SJCRH30 (cell line): Measurements from ENCODE around the gene OR1Q1. TPM values are rescaled to one million over a fixed set of nuclear protein-coding genes. Genes with fewer than 3 reads are reported as not detected.
"Not testable (repeated sequence)": the region's sequence is repeated elsewhere in the genome, so short reads cannot be mapped to it uniquely, and the experiment has no call there.

Source experiments
- DNase-seq, 2 experiments: peaks; one replicate each; pipeline ENCODE4 v3.0.0-alpha.2; 2015 to 2020
- H3K27ac ChIP-seq: fragments of 250-450 bp; sonication (Bioruptor Pico); 2 replicates; pipeline ENCODE4 v1.5.1; 2020; ENCODE audit warnings: mild to moderate bottlenecking, moderate library complexity
- H3K27me3 ChIP-seq: fragments of 250-450 bp; sonication (Bioruptor Pico); 2 replicates; pipeline ENCODE4 v1.5.1; 2020; ENCODE audit warnings: mild to moderate bottlenecking, moderate library complexity
- H3K36me3 ChIP-seq: fragments of 250-450 bp; sonication (Bioruptor Pico); 2 replicates; pipeline ENCODE4 v1.5.1; 2020; ENCODE audit warnings: mild to moderate bottlenecking, moderate library complexity
- H3K4me1 ChIP-seq: fragments of 250-450 bp; sonication (Bioruptor Pico); 2 replicates; pipeline ENCODE4 v1.5.1; 2020; ENCODE audit warnings: mild to moderate bottlenecking, moderate library complexity
- H3K4me3 ChIP-seq: fragments of 250-450 bp; sonication (Bioruptor Pico); 2 replicates; pipeline ENCODE4 v1.5.1; 2020; ENCODE audit warnings: mild to moderate bottlenecking, moderate library complexity
- H3K9me3 ChIP-seq: fragments of 250-450 bp; sonication (Bioruptor Pico); replicated peaks from 2 replicates; pipeline ENCODE4 v1.5.1; 2020; ENCODE audit warnings: mild to moderate bottlenecking, moderate library complexity
- total RNA-seq: library from RNA; depleted of rRNA; stranded (reverse); fragments of >200 nt; shearing (Covaris generic); gene quantifications from 2 replicates; pipeline ENCODE4 v1.2.3, GENCODE V29; 2014; rRNA removed

Gene OR1Q1, protein sequence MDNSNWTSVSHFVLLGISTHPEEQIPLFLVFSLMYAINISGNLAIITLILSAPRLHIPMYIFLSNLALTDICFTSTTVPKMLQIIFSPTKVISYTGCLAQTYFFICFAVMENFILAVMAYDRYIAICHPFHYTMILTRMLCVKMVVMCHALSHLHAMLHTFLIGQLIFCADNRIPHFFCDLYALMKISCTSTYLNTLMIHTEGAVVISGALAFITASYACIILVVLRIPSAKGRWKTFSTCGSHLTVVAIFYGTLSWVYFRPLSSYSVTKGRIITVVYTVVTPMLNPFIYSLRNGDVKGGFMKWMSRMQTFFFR
- total RNA-seq: not detected in 2 replicates

DNA sequence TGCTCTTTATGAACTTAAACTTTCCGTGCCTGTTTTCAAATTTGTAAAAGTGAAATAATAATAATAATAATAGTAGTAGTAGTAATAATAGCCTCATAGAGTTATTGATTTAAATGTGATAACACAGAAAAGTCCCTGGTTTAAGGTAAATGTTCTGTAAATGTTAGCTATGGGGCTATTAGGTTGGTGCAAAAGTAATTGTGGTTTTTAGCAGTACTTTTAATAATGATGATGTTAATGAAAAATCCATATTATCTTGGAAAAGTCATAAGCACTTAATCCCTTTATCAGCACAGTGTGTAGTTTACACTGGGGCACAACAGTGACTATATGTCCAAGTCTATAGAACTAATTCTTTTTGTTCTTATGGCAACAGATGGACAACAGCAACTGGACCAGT lies at the start of gene OR1Q1:
TSS of gene OR1Q1 (plus strand) at position 377 of the 400 bp plus-strand sequence. CDS start at position 377, 0 bp downstream.
- no peak within 1 kb of the TSS for H3K4me3 ChIP-seq
- H3K27me3 ChIP-seq: no peaks in the 10 kb centered on the region; the same call in 1 of the 2 replicates
- H3K27ac ChIP-seq: no peak within 1 kb of the TSS
- DNase-seq: no peak
- H3K9me3 ChIP-seq: no peaks in the 10 kb centered on the region
- no peaks in the 10 kb centered on the region for H3K4me1 ChIP-seq
- no peaks in the 10 kb centered on the region for H3K36me3 ChIP-seq

DNA sequence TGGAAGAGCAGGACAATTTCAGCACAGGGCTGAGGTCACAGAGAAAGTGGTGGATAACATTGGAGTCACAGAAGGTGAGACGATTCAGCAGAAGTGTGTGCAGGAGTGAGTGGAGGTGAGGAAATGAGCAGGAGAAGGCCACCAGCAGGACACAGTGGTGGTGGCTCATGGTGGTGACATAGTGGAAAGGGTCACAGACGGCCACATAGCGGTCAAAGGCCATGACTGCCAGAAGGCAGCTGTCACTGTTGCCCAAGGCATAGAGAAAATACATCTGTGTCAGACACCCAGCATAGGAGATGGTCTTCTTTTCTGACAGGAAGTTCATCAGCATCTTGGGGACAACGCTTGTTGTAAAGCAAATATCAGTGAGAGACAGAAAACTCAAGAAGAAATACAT lies 46.6 kb upstream of the OR1Q1 start:
- 0 out of 2 replicates have a peak, but pooled peaks cover 5% of the 10 kb centered on the region for H3K9me3 ChIP-seq
- no peaks in the 10 kb centered on the region for H3K27me3 ChIP-seq
- H3K27ac ChIP-seq: no peak overlapping the region
- H3K36me3 ChIP-seq: no peaks in the 10 kb centered on the region
- no peak for DNase-seq
- no peak overlapping the region for H3K4me3 ChIP-seq
- no peaks in the 10 kb centered on the region for H3K4me1 ChIP-seq

DNA sequence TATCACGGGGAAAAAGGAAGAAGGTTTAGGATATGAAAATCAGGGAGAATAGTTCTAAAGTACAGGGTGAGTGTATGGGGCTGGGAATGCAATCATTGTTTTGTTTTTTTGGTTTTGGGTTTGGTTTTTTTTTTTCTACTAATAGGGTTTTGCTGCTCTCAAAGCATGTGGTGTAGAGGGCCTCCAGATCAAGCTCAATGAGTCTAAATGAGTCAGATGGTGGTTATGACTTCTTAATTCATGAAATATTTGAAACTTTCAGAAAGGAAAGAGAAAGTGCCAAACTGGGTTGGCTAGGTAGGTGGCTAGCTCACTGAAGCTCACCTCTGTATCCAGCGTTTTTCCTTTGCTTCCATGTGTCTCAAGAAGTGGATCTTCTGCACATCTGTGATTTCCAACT lies 42.1 kb upstream of the OR1Q1 start:
- DNase-seq: no peak
- Histone ChIP-seq H3K27ac (no peak overlapping the region), H3K9me3 (no peaks in the 10 kb centered on the region), H3K36me3 (no peaks in the 10 kb centered on the region), H3K4me1 (no peaks in the 10 kb centered on the region), H3K4me3 (no peak overlapping the region), H3K27me3 (no peaks in the 10 kb centered on the region)

DNA sequence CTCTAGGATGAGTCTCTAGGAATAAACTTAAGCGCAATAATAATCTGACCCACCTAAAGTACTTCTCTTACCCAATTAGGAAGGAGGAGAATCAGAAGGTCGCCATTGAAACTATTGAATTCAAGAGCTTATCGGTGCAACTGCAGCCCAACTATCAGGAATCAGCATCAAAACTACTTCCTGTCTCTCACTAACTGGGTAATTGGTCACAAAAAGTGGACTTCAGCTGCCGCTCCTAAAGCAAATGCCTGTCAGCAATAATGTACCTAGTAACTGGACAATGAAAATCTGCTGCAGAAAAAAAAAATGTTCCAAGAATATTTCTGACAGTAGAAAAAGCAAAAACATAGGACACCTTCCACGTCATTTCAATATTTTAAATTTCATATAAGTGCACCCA lies 34.7 kb upstream of the OR1Q1 start:
- Histone ChIP-seq H3K36me3 (no peaks in the 10 kb centered on the region), H3K27me3 (no peaks in the 10 kb centered on the region; the same call in 1 of the 2 replicates), H3K9me3 (no peaks in the 10 kb centered on the region), H3K4me3 (no peak overlapping the region), H3K4me1 (no peaks in the 10 kb centered on the region), H3K27ac (no peak overlapping the region)
- no peak for DNase-seq

DNA sequence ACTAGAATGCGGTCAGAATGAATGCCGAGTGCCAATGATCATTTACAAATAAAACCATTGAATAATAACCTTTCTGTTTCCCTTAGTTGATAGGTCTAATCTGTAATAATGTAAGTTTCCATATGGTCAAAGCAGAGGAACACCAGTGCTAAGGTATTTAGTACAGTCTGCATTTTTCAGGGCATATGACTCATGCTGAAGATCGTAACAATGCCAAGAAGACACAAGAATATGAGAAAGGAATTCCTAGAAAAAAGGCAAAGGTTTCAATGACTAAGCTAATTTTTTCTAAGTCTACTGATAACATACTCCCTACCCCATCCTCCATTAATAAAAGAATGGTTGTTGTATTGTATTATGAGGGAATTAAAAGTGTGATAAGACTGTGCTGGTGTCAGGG lies 34.2 kb upstream of the OR1Q1 start:
- Histone ChIP-seq H3K4me3 (no peak overlapping the region), H3K36me3 (no peaks in the 10 kb centered on the region), H3K4me1 (no peaks in the 10 kb centered on the region), H3K27me3 (no peaks in the 10 kb centered on the region; the same call in 1 of the 2 replicates), H3K27ac (no peak overlapping the region), H3K9me3 (no peaks in the 10 kb centered on the region)
- no peak for DNase-seq

DNA sequence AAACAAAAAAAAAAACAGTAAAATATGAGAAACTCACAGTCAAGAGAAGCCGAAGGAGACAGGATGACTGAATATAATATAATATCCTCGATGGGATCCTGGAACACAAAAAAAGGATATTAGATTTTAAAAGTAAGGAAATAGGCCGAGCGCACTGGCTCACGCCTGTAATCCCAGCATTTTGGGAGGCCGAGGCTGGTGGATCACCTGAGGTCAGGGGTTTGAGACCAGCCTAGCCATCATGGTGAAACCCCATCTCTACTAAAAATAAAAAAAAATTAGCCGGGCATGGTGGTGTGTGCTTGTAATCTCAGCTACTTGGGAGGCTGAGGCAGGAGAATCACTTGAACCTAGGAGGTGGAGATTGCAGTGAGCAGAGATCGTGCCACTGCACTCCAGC lies 31.3 kb upstream of the OR1Q1 start, which contains the start of gene OR1L8:
TSS of gene OR1L8 (minus strand) at position 101 of the 400 bp plus-strand sequence. CDS start 14,907 bp downstream, outside the sequence.
- H3K9me3 ChIP-seq, H3K4me1 ChIP-seq, H3K27ac ChIP-seq, H3K4me3 ChIP-seq, DNase-seq, H3K36me3 ChIP-seq, H3K27me3 ChIP-seq: not testable (repeated sequence)

DNA sequence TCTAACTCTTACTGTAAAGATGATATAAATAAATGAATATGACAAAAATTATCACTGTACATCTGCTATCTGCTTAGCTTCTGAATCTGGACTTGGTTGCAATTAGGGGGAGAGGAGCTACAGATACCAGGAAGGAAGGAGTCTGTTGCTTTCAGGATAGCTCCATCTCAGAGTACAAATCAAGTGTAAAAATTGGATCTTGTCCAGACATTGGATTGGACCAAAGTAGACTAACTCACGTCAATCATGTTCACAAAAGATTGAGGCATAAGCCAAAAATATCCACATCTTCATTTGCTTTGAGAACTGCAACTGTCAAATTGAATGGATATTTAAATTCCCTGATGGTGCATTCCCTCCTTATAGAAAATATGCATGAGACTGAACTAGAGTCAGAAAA lies 8.8 kb upstream of the OR1Q1 start:
- Histone ChIP-seq H3K27ac (no peak overlapping the region), H3K4me3 (no peak overlapping the region), H3K9me3 (no peaks in the 10 kb centered on the region), H3K4me1 (no peaks in the 10 kb centered on the region), H3K27me3 (0 out of 2 replicates have a peak, but pooled peaks cover 5% of the 10 kb centered on the region), H3K36me3 (no peaks in the 10 kb centered on the region)
- no peak for DNase-seq

DNA sequence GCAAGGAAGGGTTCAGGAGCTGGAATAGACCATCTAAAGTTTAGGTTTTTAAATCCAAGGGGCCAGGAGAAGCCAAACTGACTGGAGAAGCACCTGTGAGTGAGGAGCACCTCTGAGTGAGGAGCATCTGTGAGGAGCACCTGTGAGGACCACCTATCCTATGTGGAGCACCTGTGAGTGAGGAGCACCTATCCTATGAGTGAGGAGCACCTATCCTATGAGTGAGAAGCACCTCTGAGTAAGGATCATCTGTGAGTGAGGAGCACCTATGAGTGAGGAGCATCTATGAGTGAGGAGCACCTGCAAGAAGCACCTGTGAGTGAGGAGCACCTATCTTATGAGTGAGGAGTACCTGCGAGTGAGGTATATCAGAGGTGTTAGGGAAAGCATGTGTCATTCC lies 8.0 kb upstream of the OR1Q1 start:
- no peak for DNase-seq
- Histone ChIP-seq H3K27me3 (0 out of 2 replicates have a peak, but pooled peaks cover 5% of the 10 kb centered on the region), H3K9me3 (no peaks in the 10 kb centered on the region), H3K36me3 (no peaks in the 10 kb centered on the region), H3K4me3 (no peak overlapping the region), H3K27ac (no peak overlapping the region), H3K4me1 (no peaks in the 10 kb centered on the region)

DNA sequence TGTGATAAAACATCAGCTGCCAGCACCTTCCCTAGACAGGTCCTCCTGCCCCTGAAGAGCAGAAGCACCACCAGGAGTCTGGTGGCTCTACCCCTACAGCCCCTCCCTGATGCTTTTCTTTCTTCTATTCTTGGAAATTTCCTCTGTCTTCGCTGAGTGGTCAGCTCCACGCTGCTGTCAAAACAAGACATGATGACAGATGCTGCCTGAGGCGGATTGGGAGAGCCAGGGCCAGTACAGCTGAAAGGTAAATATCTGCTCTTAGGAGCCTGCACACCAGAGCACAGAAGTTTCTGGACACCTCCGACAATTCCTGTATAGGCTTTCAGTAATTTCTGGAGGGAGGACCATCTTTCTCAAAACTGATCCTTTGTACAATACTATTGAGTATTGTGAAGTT lies 4.7 kb upstream of the OR1Q1 start:
- 0 out of 2 replicates have a peak, but pooled peaks cover 2% of the 10 kb centered on the region for H3K27me3 ChIP-seq
- H3K27ac ChIP-seq: no peak overlapping the region
- no peaks in the 10 kb centered on the region for H3K9me3 ChIP-seq
- no peak overlapping the region for H3K4me3 ChIP-seq
- DNase-seq: peak in 1 of 2 experiments; percentile 6
- no peaks in the 10 kb centered on the region for H3K4me1 ChIP-seq
- no peaks in the 10 kb centered on the region for H3K36me3 ChIP-seq

DNA sequence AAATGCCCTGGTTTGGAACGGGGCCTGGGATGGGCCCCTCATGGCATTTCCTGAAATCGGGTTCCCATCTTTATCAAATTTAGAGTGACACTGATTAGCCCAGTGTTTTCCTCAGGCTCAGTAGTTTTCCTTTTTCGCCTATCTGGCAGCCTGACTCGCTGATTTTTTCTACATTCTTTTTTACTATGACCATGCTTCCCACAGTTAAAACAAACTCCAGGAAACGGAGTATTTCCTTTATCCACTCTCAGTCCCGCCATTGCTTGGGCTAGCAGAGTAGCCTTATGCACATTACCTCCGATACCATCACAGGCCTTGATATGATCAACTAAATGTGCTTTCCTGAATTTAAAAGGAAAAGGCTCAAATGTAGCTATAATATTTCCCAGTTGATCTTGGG lies 5.5 kb downstream of the OR1Q1 start:
- H3K9me3 ChIP-seq: no peaks in the 10 kb centered on the region
- no peaks in the 10 kb centered on the region for H3K36me3 ChIP-seq
- DNase-seq: no peak
- H3K4me1 ChIP-seq: no peaks in the 10 kb centered on the region
- H3K4me3 ChIP-seq: no peak overlapping the region
- no peak overlapping the region for H3K27ac ChIP-seq
- H3K27me3 ChIP-seq: no peaks in the 10 kb centered on the region; the same call in 1 of the 2 replicates

DNA sequence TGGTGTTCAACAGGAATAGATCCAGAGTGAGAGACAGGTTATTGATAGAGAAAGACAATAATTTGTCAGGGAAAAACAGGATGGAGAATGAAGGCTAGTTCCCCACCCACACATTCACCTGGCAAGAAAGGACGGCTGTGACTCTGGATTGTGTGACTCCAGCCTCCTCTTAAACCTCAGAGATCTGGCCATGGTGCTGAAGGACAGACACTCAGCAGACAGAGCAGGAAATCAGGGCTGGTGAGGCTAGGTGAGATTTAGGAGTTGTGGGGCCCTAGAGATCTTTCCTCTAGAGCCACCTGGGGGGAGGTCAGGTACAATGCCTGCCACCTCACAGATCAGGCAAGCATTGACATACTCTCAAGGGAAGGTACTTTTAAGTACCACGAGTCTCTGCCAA lies 27.7 kb downstream of the OR1Q1 start:
- peak; percentile 14 to 48 for DNase-seq
- Histone ChIP-seq H3K27me3 (no peaks in the 10 kb centered on the region), H3K4me3 (no peak overlapping the region), H3K4me1 (no peaks in the 10 kb centered on the region), H3K27ac (no peak overlapping the region), H3K9me3 (no peaks in the 10 kb centered on the region), H3K36me3 (no peaks in the 10 kb centered on the region)

DNA sequence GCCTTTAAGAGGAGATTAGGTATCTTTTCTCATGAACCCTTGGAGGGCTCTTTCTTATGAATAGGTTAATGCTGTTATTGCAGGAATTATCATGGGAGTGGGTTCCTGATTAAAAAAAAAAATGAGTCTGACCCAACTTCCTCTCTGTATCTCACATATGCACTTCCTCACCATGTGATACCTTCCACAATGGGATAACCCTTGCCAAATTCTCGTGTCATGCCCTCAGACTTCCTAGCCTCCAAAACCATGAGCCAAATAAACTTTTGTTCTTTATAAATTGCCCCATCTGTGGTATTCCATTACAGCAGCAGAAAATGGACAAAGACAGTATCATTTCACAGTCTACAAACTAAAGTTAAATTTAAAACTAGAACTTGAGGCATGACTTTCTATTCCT lies 41.8 kb downstream of the OR1Q1 start:
- Histone ChIP-seq H3K9me3 (no peaks in the 10 kb centered on the region), H3K27ac (no peak overlapping the region), H3K4me1 (no peaks in the 10 kb centered on the region), H3K36me3 (no peaks in the 10 kb centered on the region), H3K4me3 (no peak overlapping the region), H3K27me3 (no peaks in the 10 kb centered on the region)
- no peak for DNase-seq

DNA sequence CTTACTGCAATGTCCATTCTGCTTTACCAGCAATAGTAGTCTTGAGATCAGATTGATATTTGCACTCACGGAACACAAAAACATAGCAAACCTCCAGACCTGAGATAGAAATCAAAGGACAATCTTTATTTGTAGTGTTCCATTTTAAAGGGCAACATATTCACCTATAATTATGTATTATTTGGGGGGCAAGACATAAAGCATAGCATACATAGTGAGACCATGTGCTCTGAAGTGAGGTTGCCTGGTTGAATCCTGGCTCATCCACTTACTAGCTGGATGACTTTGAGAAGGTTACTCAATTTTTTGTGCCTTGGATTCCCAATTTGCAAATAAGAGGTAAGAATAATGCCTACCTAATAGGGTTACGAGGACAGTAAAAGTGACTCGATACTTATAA lies 43.0 kb downstream of the OR1Q1 start, which contains the start of gene OR1B1:
TSS of gene OR1B1 (minus strand) at position 101 of the 400 bp plus-strand sequence.
- DNase-seq: no peak
- H3K36me3 ChIP-seq: no peaks in the 10 kb centered on the region
- no peaks in the 10 kb centered on the region for H3K9me3 ChIP-seq
- no peak within 1 kb of the TSS for H3K27ac ChIP-seq
- H3K4me1 ChIP-seq: no peaks in the 10 kb centered on the region
- no peak within 1 kb of the TSS for H3K4me3 ChIP-seq
- no peaks in the 10 kb centered on the region; the same call in 1 of the 2 replicates for H3K27me3 ChIP-seq

DNA sequence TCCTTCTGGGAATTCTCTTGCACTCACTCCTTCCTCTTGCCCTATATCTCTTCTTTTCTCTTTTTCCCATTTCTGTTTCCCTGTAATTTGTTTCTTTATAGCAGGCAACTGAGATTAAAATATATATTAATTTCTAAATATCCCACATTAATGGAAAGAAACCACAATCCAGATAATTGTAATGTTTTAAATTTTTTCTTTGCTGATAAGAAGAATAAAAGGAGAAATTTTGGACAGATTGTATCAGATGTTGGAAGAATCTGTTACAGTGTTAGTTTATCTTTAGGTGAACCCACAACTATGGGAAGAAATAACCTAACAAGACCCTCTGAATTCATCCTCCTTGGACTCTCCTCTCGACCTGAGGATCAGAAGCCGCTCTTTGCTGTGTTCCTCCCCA lies 46.9 kb downstream of the OR1Q1 start, which contains the start of gene OR1L1:
TSS of gene OR1L1 (plus strand) at position 301 of the 400 bp plus-strand sequence. CDS start at position 301, 0 bp downstream.
- Histone ChIP-seq H3K27me3 (no peaks in the 10 kb centered on the region; the same call in 1 of the 2 replicates), H3K4me1 (no peaks in the 10 kb centered on the region), H3K36me3 (no peaks in the 10 kb centered on the region), H3K4me3 (no peak within 1 kb of the TSS), H3K9me3 (no peaks in the 10 kb centered on the region), H3K27ac (no peak within 1 kb of the TSS)
- no peak for DNase-seq
